Activated CD4-positive, CD25-positive, alpha-beta regulatory T cell treated with anti-CD3 and anti-CD28 coated beads, Interleukin-2, amount 50 U/mL, for 16 hours (primary cell): ENCODE data around the gene CRY2.

Source experiments
- DNase-seq: peaks from one replicate; pipeline ENCODE4 v3.0.0-alpha.2; 2020; ENCODE audit warnings: low read depth, low spot score

Gene CRY2

DNA sequence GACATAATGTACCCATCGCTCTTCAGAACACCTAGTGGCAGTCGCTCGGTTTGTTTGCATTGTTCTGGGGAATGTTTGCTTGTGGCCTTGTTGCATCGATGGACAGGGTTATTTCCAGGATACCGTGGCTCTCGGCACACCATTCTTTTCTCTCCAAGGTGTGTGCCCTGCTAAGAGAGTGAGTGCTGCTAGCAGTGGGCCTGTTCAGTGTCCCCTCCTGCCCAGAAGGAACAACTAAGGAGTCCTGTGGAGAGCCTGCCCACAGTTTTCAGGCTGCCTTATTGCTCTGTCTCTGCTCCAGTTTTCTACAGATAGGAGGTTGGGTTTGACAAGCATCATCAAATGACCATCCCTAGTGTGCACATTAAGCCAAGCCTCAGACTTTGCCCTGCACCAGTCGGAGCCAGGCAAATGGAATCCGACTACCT is 1.4 kb downstream of the CRY2 start:
- DNase-seq = no peak

DNA sequence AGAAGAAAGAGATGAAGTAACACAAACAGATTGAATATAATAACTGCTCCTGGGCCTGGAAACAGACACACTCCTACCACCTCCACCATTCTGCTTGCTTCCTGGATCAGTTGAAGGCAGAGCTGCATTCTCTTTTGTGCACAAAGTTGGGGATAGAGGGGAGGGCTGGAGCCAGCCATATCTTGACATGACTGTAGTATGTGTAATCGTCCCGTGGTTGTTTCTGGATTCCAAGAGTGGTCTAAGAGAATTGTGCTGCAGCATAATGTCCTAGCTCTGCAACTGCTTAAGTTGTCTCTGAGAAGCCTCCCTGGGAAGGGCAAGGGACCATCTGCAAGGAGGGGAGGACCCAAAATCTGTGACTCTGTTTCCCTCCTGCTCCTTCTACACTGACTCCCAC is 3.2 kb downstream of the CRY2 start:
- DNase-seq = no peak

DNA sequence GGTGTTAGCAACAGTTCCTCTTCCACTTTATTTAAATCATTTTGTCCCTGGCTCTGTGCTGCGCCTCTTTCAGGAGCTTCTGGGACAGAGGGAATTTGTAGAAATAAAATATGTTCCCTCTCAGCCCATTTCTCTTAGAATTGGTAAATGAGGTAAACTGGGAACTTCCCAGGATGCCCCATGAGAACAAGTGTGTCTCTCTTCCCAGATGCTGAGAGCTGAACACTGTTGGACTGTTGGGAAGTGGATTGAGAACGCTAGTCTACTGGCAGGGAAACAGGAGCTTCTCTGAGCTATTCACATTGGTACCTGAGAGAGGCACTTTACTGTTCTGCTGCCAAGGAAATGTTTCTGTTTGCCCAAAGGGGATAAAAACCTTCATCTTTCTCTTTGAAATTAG is 4.0 kb downstream of the CRY2 start:
- no peak for DNase-seq

DNA sequence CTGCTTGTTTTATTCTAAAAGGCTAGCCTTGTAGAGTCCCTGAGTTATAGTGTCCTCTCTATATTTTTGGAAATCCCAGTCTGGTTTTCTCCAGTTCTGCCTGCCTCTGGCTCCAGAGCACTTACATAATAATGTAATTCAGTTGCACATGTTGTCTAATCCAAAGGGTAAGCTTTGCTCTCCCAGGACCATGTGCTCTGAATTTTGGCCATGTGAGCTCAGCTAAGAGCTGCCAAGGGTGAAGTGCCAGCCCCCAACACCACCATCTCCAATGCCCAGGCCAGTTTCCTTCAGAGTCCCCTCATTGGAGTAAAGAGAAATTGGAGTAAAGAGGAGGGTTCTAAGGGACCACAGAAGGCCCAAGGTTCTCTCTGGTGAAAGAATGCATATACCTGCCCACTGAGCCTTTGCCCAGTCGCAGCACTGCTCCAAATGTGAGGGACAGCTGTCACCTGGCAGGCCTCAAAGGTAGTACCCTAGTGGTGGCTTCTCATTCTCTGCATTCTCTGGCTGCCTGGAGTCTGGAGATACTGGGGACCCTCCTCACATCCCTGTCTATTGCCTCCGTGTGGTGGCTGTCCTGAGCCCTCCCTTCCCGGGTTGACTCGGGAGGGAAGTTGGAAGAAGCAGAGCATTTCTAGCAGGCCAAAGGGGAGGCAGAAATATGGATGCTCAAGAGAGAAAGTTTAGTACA is 4.9 kb downstream of the CRY2 start:
- no peak for DNase-seq

DNA sequence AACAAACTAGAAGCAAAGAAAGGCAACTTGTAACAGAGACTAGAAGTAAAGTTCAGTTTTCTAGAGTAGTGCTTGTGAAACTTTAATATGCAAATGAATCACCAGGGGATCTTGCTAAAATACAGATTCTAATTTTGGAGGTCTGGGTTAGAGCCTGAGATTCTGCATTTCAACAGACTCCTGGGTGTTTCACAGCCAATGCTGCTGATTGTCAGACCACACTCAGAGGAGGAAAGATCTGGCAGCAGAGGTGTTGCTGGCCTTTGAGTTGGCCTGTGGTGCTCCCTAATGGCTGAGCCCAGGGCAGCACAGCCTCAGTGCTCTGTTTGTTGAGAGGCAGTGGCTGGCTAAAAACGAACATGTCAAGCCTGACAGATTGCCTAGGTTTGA is 5.4 kb downstream of the CRY2 start:
- DNase-seq = no peak

DNA sequence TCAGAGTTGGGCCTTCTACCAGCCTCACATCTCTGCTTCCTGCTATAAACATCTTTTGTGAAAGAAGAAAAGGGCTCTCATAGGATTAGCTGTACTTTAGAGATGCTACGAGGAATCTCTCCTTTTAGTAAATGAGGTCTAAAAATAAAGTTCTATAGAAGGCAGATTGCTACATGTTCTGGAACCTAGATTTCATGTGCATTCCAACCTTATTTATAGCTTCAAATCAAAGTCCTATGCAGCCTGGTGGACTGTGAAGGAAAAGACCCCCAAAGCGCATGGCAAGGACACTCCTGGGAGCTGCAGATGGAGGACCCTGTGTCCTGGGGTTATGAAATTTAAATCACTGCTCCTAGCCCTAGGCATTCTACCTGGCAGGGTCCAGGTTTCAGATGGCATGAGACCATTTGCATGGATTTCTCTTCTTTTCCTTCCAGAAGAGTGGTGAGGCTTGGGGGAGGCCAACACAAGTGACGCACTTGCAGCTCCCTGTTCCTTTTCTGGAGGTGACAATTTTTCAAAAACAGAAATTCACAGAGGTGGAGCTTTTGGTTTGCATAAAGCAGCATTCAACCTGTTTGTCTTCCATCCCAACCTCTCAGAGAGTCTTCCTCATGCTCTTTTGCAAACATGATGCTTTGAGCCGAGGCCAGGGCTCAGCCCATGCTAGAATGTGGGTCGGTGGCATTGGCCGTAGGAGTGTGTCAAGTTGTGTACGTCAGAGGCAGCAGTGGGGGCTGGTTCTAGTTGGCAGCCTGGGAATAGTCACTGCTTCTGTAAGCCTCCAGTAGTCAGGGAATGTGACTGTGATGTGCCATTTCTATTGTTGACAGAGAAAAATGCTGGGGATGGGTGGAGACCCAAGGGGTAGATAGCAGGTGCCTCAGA is 6.3 kb downstream of the CRY2 start:
- DNase-seq = no peak

DNA sequence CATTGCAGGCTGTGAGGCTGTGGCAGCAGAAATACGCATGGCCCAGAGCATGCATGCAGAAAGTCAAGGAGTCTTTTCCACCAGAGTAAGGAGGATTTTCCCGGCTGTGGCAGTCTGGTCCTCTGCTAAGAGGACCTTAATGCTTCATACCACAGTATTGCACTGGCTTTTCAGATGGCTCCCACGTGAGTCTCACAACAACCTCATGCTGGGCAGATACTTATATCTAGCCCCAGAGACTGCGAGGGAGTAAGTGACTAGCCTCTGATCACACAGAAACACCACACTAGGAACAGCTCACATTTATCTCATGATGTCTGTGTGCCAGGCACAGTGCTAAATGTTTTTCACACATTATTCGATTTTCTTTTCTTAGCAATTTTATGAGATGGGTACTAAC is 8.0 kb downstream of the CRY2 start:
- DNase-seq = no peak

DNA sequence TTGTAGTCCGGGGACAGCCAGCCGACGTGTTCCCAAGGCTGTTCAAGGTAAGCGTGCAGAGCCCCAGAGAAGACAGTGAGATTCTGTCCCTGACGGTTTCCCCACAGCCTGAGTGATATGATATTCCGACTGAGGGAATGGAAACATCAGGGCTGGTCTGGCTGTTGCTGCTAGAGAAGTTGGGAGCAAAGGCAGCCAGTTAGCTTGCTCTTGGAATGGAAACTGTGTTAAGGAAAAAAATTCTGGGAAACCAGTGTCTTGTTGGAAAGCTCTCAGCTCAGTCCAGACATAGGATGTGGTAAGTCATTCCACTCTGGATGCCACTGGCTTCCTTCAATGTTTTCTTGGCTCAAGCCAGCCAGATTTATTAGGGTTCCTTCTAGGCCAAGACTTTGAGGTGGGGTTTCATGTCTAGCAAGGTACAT is 8.8 kb downstream of the CRY2 start:
- DNase-seq = no peak

DNA sequence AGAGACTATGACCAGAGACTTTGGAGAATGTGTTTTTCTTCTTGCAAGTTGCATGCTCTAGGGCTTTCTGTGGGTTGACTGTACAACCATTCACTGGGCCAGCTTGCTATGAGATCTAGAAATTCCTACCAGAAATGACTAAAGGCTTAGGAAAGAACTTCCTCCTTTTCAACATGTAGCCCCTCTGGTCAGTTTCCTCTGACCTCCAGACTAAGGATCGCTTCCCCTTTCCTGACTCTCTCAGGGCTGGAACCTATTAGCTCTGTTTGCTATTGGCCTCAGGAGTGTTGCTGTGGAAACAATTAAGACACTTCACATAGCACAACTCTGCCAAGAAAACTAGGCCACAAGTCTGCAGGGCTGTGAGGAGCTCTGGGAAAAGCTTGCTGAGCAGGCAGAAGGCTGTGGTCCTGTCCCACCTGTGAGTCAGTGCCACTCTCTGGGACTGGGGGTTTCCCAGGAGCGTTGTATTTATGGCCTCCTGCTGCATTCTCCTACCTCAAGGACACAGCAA is 10.7 kb downstream of the CRY2 start:
- DNase-seq = no peak

DNA sequence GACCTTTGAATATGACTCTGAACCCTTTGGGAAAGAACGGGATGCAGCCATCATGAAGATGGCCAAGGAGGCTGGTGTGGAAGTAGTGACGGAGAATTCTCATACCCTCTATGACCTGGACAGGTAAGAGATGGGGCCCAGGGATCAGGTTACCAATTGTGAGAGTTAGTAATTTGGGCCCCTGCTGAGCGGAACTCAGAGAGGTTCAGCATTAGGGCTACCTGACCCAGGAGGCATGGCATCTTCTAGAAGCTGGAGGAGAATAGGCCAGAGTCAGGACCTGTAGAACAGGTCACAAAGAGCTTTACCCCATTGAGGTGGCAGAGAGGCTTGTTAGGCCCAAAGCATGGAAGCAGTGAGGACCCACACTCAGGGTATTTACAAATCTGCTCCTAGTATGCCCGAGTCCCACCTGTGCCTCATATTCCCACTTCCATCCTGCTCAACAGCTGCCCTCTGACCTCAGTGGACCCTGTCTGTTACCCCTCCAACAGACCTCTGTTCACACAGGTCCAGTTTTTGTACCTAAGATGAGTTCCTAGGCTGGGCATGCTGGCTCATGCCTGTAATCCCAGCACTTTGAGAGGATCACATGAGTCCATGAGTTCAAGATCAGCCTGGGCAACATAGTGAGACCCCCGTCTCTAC is 11.6 kb downstream of the CRY2 start:
- DNase-seq = no peak

DNA sequence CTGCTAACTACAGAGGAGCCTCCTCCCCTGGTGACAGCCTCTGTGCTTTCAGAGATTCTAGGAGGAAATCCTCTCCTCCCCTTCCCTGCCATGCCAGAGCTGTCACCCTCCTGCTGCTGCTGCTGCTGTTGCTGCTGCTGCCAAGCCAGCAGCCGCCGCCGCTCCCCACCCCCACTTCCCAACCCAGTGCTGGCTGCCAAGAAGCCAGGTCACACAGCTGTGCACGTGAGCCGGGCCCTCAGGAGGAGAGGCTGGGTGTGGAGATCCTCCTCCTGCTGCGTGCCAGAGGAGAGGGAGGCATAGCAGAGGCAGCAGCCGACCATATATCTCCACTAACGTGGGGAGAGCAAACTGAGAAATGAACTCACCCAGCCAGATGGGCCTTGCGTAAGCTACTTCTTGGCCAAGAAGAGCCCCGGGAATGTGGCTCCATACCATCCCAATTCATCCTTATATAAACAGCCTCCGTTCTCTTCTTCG is 12.4 kb downstream of the CRY2 start:
- DNase-seq = no peak

DNA sequence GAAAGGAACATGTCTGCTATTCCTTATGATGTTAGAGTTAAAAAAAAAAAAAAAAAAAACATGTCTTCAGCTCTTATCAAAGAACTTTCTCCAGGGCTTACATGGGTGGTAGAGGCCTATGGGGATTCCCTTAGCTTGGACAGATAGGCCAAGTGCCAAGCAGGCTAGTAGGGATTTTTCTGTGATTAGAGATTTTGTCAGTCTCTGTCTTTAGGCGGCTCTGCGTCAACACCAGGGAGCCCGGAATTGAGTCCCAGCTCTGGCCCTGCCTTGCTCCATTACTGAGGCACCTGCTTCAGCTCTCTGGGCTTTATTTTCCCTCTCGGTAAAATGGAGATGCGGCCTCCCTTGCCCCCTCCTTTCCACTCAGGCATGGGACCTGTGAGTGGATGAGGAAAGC is 13.1 kb downstream of the CRY2 start:
- DNase-seq = no peak

DNA sequence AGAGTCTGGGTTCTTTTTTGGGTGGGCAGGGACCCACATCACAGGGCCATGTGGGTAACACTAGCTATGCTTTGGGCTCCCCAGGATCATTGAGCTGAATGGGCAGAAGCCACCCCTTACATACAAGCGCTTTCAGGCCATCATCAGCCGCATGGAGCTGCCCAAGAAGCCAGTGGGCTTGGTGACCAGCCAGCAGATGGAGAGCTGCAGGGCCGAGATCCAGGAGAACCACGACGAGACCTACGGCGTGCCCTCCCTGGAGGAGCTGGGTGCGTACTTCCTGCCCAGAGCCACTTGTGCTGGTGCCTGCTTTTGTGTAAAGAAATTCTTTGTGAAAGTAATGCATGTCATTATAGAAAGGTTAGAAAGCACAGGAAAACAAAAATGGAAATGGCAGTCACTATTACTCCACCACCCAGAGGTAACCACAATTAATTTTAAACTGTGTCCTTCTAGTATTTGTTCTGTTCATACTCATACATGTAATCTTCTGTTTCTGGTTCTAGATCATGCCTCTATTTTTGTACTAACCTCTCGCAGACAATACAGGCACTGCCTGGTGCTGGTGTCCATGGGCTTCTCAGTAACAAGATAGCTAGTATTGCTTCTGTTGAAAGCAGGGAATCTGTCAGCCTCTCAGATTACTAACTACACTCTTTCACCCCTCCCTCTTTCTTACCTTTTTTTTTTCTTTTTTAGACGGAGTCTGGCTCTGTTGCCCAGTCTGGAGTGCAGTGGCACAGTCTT is 13.7 kb downstream of the CRY2 start:
- no peak for DNase-seq

DNA sequence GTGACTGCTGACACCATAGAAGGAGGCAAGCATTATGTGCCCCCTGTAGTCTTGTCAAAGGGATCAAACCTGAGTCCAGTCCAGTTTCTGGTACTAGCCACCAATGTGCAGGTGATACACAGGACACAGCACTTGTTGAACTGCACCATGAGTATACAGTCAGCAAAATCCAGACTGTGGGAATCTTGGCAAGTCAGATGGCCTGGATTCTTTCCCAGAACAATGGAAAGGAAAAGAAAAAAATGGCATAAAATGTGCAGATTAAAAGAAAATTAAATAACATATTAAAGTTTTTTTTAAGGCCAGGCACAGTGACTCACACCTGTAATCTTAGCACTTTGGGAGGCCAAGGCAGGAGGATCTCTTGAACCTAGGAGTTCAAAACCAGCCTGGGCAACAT is 16.8 kb downstream of the CRY2 start:
- DNase-seq = no peak

DNA sequence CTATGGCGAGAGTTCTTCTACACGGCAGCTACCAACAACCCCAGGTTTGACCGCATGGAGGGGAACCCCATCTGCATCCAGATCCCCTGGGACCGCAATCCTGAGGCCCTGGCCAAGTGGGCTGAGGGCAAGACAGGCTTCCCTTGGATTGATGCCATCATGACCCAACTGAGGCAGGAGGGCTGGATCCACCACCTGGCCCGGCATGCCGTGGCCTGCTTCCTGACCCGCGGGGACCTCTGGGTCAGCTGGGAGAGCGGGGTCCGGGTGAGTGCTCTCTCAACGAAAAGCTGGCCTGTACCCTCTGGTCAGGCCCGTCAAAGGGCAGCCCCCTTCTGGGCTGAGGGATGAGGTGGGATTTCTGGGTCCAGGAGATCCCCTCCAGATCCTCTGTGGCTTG is 22.3 kb downstream of the CRY2 start:
- no peak for DNase-seq

DNA sequence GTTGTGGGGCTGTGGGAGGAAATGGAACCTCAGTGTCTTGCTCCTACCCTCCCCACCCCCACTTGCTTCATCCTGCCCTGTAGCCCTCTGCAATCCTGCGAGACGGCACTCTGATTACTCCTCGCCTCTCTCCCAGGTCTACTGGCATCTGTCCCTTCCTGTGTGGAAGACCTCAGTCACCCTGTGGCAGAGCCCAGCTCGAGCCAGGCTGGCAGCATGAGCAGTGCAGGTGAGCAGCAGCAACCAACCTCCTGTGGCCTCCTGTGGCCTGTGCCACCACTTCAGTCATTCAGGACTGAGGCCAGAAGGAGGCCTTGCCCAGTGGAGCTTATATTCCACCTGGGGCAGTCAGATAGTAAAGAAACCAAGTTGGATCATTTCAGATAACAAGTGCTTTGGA is 23.4 kb downstream of the CRY2 start:
- DNase-seq = no peak

DNA sequence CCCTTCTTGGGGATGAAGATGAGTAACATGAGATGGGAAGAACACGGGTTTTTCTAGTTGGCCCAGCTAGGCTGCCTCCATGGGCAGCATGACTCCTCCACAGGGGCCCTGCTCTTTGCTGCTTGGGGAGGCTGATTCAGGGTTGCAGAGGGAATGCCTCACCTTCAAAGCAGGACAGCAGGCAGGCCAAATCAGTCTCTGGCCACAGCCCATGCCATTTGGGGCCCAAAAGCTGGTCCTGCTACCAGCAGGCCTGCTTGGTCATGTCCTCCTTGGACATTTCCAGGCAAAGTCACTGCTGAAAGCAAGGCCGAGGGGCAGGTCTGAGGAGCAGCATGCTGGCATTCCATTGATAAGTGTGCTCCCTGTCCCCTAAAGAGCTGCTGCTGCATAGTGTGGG is 24.4 kb downstream of the CRY2 start:
- DNase-seq = no peak

DNA sequence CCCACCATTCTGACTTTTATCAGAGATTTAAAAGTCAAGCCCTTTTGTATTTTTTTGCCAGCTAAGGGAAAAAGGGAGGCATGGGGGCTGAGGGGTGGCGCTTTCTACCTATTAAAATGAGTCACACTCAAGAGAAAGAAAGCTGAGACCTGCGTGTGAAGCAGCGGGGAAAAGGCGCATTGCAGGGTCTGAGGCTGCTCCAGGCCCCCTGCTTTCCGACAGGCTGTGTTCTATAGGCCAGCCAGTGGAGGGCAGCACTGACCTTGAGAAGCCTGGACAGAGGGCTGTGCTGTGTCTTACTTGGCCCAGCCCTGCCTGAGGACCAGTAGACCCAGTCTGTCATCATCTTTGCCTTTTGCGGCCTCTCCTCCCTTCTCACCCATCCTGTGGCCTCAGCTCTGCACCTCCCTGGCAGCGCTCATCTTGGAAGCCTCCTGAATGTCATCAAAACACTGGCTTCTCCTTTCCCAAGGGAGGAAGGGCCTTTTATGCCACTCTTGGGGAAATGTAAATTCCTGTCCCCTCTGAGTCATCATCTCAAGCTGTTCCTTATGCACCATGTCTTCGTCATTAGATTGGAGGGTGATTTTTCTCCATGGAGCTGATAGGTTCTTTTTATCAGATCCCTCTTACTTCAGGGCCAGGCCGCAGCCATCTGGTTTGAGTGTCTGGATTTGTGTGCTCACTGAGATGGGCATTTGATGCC is 25.5 kb downstream of the CRY2 start:
- no peak for DNase-seq

DNA sequence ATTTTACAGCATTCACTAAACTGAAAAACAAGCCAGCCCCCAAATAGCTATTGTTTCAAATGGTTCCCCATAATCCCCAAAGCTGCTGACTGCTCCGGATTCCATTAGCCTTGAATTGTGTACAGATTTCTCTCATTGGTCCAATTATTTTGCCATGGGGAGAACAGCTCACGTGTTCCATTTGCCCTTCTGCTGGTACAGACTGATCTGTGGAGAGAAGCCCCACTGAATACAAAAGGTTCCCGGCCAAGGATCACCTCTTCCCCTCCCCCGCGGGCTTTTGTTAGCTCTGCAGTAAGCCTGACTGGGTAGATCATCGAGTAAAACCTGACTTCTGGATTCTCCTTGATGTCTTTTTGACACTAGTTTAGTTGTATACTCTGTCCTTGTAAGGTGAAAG is 29.1 kb downstream of the CRY2 start:
- no peak for DNase-seq

DNA sequence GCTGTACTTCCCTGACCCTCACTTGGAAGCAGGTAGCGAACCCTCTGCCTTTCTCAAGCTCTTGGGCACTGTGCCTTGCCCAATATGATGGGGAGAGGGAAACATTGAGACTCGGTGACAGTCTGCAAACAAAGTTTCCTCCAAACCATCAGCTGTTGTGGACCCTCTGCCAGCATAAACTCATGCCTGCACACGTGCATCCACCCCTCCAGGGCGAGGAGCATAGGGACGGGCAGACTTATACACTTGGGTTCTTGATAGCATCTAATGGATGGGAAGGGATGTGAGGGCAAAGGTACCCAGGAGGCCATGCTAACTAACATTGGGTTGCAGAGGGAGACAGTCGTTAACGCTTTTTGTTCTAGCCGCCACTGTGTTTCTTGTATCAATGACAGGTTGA is 29.9 kb downstream of the CRY2 start:
- DNase-seq = no peak

DNA sequence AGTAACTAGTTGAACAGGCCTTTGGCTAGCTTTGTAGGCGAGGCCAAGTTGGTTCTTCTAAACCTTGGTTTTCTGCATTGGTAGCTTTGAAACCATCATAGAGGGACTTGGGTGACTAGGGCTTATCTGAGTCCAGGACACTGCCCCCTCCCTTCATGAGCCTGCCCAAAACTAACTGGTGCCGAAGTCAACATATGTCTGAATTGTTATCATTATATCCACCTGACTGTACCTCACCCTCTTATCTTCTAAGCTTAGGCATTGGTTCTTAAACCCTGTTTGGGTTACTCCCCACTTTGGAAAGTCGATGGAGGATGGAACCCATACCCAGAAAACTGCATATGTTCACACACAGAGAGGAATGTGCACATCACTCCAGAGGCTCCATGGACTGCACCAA is 30.6 kb downstream of the CRY2 start:
- DNase-seq = no peak
